OCI-LY1 (cell line): ENCODE measurements around the gene DBNDD1.
"Not testable (repeated sequence)": the region's sequence is repeated elsewhere in the genome, so short reads cannot be mapped to it uniquely, and the experiment has no call there.

ENCODE experiments used
- EZH2 ChIP-seq: fragments of 200-600 bp; sonication (generic), shearing (Covaris generic); IDR thresholded peaks from 2 replicates; pipeline ENCODE4 v1.8.0; 2017; ENCODE audit warnings: borderline replicate concordance, mixed run types, mild to moderate bottlenecking, antibody characterized with exemption, low read length, moderate library complexity, mixed read lengths
- TF ChIP-seq, protein P1 (sequence below): fragments of 200-600 bp; sonication (generic), shearing (Covaris generic); IDR thresholded peaks from 2 replicates; pipeline ENCODE4 v1.5.1; 2017; ENCODE audit warnings: mild to moderate bottlenecking, antibody characterized with exemption, low read length, moderate library complexity, mixed read lengths

DNA sequence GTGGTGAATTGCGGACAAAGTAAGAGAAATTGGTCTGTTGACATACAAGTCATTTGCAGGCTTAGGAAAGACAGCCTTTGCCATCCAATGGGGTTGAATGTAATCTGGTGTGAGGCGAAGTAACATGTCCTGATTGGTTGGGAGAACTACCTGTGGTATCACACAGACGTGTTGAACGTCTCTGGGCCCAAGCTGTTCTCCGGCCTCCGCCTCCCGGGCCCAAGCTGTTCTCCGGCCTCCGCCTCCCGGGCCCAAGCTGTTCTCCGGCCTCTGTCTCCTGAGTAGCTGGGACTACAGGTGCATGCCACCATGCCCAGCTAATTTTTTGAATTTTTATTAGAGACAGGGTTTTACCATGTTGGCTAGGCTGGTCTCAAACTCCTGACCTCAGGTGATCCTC is 51.2 kb downstream of the DBNDD1 start:
- TF ChIP-seq, protein P1, sequence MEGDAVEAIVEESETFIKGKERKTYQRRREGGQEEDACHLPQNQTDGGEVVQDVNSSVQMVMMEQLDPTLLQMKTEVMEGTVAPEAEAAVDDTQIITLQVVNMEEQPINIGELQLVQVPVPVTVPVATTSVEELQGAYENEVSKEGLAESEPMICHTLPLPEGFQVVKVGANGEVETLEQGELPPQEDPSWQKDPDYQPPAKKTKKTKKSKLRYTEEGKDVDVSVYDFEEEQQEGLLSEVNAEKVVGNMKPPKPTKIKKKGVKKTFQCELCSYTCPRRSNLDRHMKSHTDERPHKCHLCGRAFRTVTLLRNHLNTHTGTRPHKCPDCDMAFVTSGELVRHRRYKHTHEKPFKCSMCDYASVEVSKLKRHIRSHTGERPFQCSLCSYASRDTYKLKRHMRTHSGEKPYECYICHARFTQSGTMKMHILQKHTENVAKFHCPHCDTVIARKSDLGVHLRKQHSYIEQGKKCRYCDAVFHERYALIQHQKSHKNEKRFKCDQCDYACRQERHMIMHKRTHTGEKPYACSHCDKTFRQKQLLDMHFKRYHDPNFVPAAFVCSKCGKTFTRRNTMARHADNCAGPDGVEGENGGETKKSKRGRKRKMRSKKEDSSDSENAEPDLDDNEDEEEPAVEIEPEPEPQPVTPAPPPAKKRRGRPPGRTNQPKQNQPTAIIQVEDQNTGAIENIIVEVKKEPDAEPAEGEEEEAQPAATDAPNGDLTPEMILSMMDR, result not testable (repeated sequence)
- TF ChIP-seq EZH2, result not testable (repeated sequence)
